Activated T-cell treated with anti-CD3 and anti-CD28 coated beads, Interleukin-2, amount 50 U/mL, for 24 hours (primary cell): ENCODE measurements around the gene TIMM10.

Experiments used
- DNase-seq: peaks from one replicate; pipeline ENCODE4 v3.0.0-alpha.2; 2020
- H3K27ac Mint-ChIP-seq: 2 replicates; pipeline ENCODE4 v1.8.0; 2020; ENCODE audit warnings: mild to moderate bottlenecking, mixed read lengths
- H3K27me3 Mint-ChIP-seq: 2 replicates; pipeline ENCODE4 v1.8.0; 2020; ENCODE audit warnings: mixed read lengths
- H3K36me3 Mint-ChIP-seq: 2 replicates; pipeline ENCODE4 v1.8.0; 2020; ENCODE audit warnings: low read depth, mixed read lengths
- H3K4me1 Mint-ChIP-seq: 2 replicates; pipeline ENCODE4 v1.8.0; 2020; ENCODE audit warnings: low read depth, mixed read lengths
- H3K4me3 Mint-ChIP-seq: 2 replicates; pipeline ENCODE4 v1.8.0; 2020; ENCODE audit warnings: mild to moderate bottlenecking, moderate library complexity, mixed read lengths
- H3K9me3 Mint-ChIP-seq: 2 replicates; pipeline ENCODE4 v1.8.0; 2020; ENCODE audit warnings: mixed read lengths

Gene TIMM10

GRCh38 chr11:57523419-57523818 lies 7.1 kb downstream of the TIMM10 start:
- H3K4me1 Mint-ChIP-seq, result peaks cover 12% of the 10 kb centered on the region
- H3K27ac Mint-ChIP-seq, result no peak overlapping the region
- H3K4me3 Mint-ChIP-seq, result no peak overlapping the region
- no peak for DNase-seq
- H3K36me3 Mint-ChIP-seq, result peaks cover 34% of the 10 kb centered on the region
- no peaks in the 10 kb centered on the region for H3K27me3 Mint-ChIP-seq
- H3K9me3 Mint-ChIP-seq, result no peaks in the 10 kb centered on the region

DNA sequence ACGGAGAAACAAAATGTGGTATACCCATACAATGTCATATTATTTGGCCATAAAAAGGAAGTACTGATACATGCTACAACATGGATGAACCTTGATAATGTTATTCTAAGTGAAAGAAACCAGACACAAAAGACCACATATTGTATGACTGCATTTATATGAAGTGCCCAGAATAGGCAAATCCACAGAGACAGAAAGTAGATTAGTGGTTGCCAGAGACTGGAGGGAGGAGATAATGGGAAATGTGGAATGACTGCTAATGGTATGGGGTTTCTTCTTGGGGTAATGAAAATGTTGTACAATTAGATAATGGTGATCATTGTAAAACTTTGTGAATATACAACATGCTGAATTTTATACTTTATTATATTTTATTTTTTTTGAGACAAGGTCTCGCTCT lies 9.4 kb downstream of the TIMM10 start:
- no peak for DNase-seq
- peaks cover 4% of the 10 kb centered on the region for H3K4me1 Mint-ChIP-seq
- no peak overlapping the region for H3K4me3 Mint-ChIP-seq
- no peaks in the 10 kb centered on the region for H3K27me3 Mint-ChIP-seq
- H3K27ac Mint-ChIP-seq, result no peak overlapping the region
- no peaks in the 10 kb centered on the region for H3K9me3 Mint-ChIP-seq
- H3K36me3 Mint-ChIP-seq, result peaks cover 15% of the 10 kb centered on the region

DNA sequence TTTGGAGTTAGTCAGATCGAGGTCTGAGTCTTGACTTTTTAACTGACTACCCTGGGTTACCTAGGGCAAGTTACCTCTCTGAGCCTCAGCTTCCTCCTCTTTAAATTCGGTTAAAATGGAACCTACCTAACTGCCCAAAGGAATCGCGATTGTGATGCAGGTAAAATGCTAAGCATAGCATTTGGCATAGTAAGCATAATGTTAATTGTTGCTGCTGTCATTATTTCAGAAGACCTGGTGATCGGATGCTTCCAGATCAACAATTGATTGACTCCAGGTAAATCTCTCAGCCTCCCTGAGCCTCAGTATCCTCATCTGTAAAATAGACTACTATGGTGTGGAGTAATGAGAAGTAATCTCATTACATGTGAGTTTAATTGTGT lies 14.5 kb downstream of the TIMM10 start:
- Mint-ChIP-seq H3K27me3 (no peaks in the 10 kb centered on the region), H3K27ac (peak overlapping the region; percentile 89), H3K9me3 (no peaks in the 10 kb centered on the region), H3K4me1 (peaks cover 32% of the 10 kb centered on the region), H3K36me3 (peaks cover 27% of the 10 kb centered on the region), H3K4me3 (peak overlapping the region; percentile 94)
- DNase-seq, result no peak

- peak; percentile 70 for DNase-seq
- no peaks in the 10 kb centered on the region for H3K9me3 Mint-ChIP-seq
- H3K4me1 Mint-ChIP-seq, result peaks cover 32% of the 10 kb centered on the region
- peak within 1 kb of the TSS; percentile 96 for H3K27ac Mint-ChIP-seq
- no peaks in the 10 kb centered on the region for H3K27me3 Mint-ChIP-seq
- peaks cover 27% of the 10 kb centered on the region for H3K36me3 Mint-ChIP-seq
- peak within 1 kb of the TSS; percentile 94 for H3K4me3 Mint-ChIP-seq
Measured at GRCh38 chr11:57515332-57516060, 15.1 kb downstream of the TIMM10 start, which contains the start of gene SLC43A1. Gene SLC43A1 (minus strand): TSS chr11:57515702. CDS start chr11:57514111, 1,591 bp downstream.

DNA sequence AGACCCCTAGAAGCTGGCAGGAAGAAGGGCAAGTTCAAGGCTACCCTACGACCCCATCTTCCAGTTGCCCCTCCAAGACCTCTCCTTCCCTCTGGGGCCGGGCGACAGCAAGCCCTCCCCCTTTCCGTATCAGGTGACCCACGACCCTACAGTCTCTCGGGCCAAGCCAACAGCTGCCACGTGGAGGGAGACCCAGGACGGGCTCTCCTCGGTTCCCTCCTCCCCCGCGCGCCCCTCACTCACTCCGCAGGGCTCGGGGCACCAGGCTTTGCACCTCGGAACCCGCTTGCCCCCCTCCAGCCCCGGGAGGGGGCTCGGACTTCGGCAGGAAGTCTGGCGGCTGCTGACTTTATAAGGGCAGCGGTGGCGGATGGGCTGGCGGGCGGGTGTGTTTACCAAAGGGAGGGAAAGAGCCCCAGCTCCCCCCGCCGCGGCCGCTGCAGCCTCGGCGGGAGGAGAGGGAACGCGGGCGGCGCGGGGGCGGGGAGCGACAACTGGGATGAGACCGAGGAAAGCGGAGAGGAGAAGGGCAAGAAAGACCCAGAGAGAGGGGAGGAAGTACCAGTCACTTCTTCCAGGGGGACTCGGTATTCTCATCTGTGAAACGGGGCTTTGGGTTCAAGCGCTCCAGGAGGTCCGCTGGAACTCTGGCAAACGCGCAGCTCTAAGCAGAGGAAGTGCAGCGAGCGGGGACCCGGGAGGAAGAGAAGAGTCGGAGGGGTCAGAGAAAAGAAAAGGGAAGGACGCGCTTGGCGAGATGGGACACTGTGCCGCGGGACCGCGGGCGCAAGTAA lies 15.8 kb downstream of the TIMM10 start:
- H3K4me3 Mint-ChIP-seq, result peak overlapping the region; percentile 94
- peaks cover 34% of the 10 kb centered on the region for H3K4me1 Mint-ChIP-seq
- DNase-seq, result peak; percentile 80
- peak overlapping the region; percentile 96 for H3K27ac Mint-ChIP-seq
- no peaks in the 10 kb centered on the region for H3K9me3 Mint-ChIP-seq
- no peaks in the 10 kb centered on the region for H3K27me3 Mint-ChIP-seq
- H3K36me3 Mint-ChIP-seq, result peaks cover 30% of the 10 kb centered on the region

- Mint-ChIP-seq H3K4me3 (peak overlapping the region; percentile 94), H3K27me3 (no peaks in the 10 kb centered on the region), H3K27ac (peak overlapping the region; percentile 96), H3K36me3 (peaks cover 32% of the 10 kb centered on the region), H3K4me1 (peaks cover 36% of the 10 kb centered on the region), H3K9me3 (no peaks in the 10 kb centered on the region)
- peak; percentile 75 for DNase-seq
Measured at GRCh38 chr11:57513911-57514537, 16.5 kb downstream of the TIMM10 start.

GRCh38 chr11:57513452-57513795 lies 17.1 kb downstream of the TIMM10 start:
- Mint-ChIP-seq H3K4me3 (peak overlapping the region; percentile 94), H3K4me1 (peaks cover 36% of the 10 kb centered on the region), H3K27me3 (no peaks in the 10 kb centered on the region), H3K36me3 (peaks cover 36% of the 10 kb centered on the region), H3K9me3 (no peaks in the 10 kb centered on the region), H3K27ac (peak overlapping the region; percentile 80)
- DNase-seq, result no peak

DNA sequence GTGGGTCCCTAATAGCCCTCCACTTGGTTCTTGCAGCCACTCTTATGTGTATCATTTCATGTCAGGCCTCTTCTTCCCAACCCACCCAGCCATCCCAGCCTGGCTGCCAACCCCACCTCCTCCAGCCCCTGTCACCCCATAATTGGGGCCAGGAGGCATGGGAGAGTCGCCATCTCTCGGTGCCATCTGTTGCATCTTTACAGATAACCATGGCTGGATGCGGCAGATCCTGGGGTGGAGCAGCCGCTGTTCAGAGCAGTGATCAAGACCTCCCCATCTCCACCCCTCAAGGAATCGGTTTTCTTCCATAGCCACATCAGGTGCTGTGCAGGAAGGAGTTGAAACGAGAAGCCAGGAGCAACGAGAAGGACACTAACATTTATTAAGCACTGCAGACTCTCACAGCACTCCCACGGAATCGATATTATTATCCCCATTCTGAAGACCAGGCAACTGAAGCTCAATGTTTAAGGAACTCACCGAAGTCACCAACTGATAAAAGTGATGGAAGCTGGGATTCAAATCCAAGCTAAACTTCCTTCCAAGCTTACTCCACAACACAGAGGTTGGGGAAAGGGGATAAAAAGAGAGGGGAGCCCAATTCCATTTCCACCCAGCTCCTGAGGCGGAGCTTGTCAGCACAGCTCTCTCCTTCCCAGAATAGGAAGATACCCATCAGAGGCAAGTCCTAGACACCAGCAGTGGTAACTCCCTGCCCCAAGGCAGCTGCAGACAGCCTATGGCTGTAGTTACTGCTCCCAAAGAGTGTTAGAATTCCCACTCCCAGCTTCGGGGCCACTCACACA lies 17.7 kb downstream of the TIMM10 start:
- peaks cover 36% of the 10 kb centered on the region for H3K4me1 Mint-ChIP-seq
- peak overlapping the region; percentile 94 for H3K4me3 Mint-ChIP-seq
- no peaks in the 10 kb centered on the region for H3K9me3 Mint-ChIP-seq
- H3K27me3 Mint-ChIP-seq, result no peaks in the 10 kb centered on the region
- H3K36me3 Mint-ChIP-seq, result peaks cover 41% of the 10 kb centered on the region
- no peak for DNase-seq
- H3K27ac Mint-ChIP-seq, result peak overlapping the region; percentile 52

DNA sequence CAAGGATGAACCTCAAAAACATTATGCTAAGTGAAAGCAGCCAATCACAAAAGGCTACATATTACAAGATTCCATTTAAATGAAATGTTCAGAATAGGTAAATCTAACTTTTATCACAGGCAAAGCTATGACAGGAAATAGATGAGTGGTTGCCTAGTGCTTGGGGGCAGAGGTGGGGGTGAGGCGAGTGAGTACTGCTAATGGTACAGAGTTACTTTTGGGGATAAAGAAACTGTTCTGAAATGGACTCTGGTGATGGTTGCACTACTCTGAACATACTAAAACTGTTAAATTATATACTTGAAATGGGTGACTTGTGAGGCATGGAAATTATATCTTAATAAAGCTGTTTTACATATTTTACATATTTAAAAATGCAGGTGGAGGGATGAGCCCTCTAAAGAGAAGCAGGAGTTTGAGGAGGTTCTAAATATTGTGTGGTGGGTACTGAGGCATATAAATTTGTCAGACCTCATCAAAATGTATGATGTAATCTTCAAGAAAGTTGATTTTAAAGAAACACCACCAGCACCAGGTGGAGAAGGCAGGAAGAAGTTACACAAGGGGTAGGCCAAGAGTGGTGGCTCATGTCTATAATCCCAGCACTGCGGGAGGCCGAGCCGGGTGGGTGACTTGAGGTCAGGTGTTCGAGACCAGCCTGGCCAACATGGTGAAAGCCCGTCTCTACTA lies 18.7 kb downstream of the TIMM10 start:
- peak overlapping the region; percentile 5 for H3K27ac Mint-ChIP-seq
- no peak overlapping the region for H3K4me3 Mint-ChIP-seq
- DNase-seq, result no peak
- H3K27me3 Mint-ChIP-seq, result no peaks in the 10 kb centered on the region
- H3K4me1 Mint-ChIP-seq, result peaks cover 36% of the 10 kb centered on the region
- peaks cover 44% of the 10 kb centered on the region for H3K36me3 Mint-ChIP-seq
- H3K9me3 Mint-ChIP-seq, result no peaks in the 10 kb centered on the region

DNA sequence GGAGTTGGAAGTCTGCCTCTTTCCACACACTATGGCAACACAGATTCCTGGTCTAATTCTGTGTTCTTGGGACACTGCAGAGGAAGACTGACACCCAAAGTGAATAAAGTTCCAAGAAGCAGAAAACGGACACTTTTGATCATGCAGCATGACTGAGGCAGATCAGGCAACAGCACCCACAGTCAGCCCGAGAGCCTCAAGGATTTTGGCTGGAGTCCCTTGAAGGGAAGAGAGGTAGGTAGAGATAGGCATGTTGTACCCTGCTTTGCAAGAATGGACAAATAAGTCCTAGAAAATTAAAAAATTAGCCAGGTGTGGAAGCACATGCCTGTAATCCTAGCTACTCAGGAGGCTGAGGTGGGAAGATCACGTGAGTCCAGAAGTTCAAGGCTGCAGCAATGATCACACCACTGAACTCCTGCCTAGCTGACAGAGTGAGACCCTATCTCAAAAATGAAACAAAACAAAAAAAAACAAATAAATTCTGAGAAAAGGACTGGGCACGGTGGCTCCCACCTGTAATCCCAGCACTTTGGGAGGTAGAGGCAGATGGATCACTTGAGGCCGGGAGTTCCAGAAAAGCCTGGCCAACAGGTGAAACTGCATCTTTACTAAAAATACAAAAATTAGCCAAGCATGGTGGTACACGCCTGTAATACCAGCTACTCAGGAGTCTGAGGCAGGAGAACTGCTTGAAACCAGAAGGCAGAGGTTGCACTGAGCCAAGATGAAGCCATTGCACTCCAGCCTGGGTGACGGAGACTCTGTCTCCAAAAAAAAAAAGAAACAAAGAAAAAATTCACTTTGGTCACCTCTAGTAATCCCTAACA lies 22.0 kb downstream of the TIMM10 start:
- peaks cover 52% of the 10 kb centered on the region for H3K36me3 Mint-ChIP-seq
- no peak for DNase-seq
- no peak overlapping the region for H3K27ac Mint-ChIP-seq
- H3K27me3 Mint-ChIP-seq, result no peaks in the 10 kb centered on the region
- no peaks in the 10 kb centered on the region for H3K9me3 Mint-ChIP-seq
- H3K4me3 Mint-ChIP-seq, result no peak overlapping the region
- peaks cover 24% of the 10 kb centered on the region for H3K4me1 Mint-ChIP-seq

DNA sequence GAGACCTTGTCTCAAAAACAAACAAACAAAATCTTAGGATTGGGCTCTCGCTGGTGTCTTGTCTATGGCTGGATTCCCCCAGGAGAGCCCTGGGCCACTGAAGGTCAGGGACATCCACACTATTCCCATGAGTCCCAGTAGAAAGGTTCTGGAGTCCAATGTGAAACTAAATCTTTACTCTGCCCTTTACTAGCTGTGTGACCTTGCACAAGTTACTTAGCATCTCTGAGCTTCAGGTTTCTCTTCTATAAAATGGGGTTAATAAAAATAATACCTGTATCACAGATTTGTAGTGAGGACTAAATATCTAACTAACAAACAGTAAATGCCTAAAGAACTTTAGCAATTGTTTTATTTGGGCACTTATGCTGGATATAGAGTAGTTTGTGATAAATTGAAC lies 24.0 kb downstream of the TIMM10 start:
- no peaks in the 10 kb centered on the region for H3K9me3 Mint-ChIP-seq
- H3K36me3 Mint-ChIP-seq, result peaks cover 51% of the 10 kb centered on the region
- peaks cover 5% of the 10 kb centered on the region for H3K4me1 Mint-ChIP-seq

GRCh38 chr11:57504511-57504910 lies 26.0 kb downstream of the TIMM10 start:
- DNase-seq, result no peak
- H3K4me1 Mint-ChIP-seq, result peaks cover 4% of the 10 kb centered on the region
- H3K36me3 Mint-ChIP-seq, result peaks cover 64% of the 10 kb centered on the region
- no peaks in the 10 kb centered on the region for H3K9me3 Mint-ChIP-seq
- no peak overlapping the region for H3K4me3 Mint-ChIP-seq
- H3K27me3 Mint-ChIP-seq, result no peaks in the 10 kb centered on the region
- H3K27ac Mint-ChIP-seq, result no peak overlapping the region

More for the DNA sequence above, 24.0 kb downstream of the TIMM10 start:
- no peak for DNase-seq
- Mint-ChIP-seq H3K4me3 (no peak overlapping the region), H3K27me3 (no peaks in the 10 kb centered on the region), H3K27ac (no peak overlapping the region)

- Mint-ChIP-seq H3K4me1 (peaks cover 4% of the 10 kb centered on the region), H3K36me3 (peaks cover 65% of the 10 kb centered on the region), H3K9me3 (no peaks in the 10 kb centered on the region), H3K4me3 (no peak overlapping the region), H3K27ac (no peak overlapping the region), H3K27me3 (no peaks in the 10 kb centered on the region)
- no peak for DNase-seq
Measured at GRCh38 chr11:57502870-57503269, 27.7 kb downstream of the TIMM10 start.
